Activated CD4-positive, CD25-positive, alpha-beta regulatory T cell treated with anti-CD3 and anti-CD28 coated beads, Interleukin-2, amount 50 U/mL, for 72 hours (primary cell): ENCODE measurements around the gene CDH7.

ENCODE experiments used
- DNase-seq: peaks from one replicate; pipeline ENCODE4 v3.0.0; 2021

The CDH7 gene

GRCh38 chr18:65769652-65770051, 18.8 kb downstream of the CDH7 start:
- no peak for DNase-seq

- no peak for DNase-seq
Observed at GRCh38 chr18:65786474-65786873, 35.7 kb downstream of the CDH7 start.

- no peak for DNase-seq
Observed at GRCh38 chr18:65788373-65788772, 37.6 kb downstream of the CDH7 start.

- no peak for DNase-seq
Observed at GRCh38 chr18:65790604-65791003, 39.8 kb downstream of the CDH7 start.

- DNase-seq, result no peak
Observed at GRCh38 chr18:65791719-65792118, 40.9 kb downstream of the CDH7 start.

- DNase-seq, result no peak
Observed at GRCh38 chr18:65792456-65793074, 41.8 kb downstream of the CDH7 start.

- no peak for DNase-seq
Observed at GRCh38 chr18:65808759-65809158, 57.9 kb downstream of the CDH7 start.

- DNase-seq, result no peak
Observed at GRCh38 chr18:65811307-65811706, 60.5 kb downstream of the CDH7 start.

- DNase-seq, result no peak
Observed at GRCh38 chr18:65815506-65815905, 64.7 kb downstream of the CDH7 start.

GRCh38 chr18:65817178-65817577, 66.4 kb downstream of the CDH7 start:
- DNase-seq, result no peak

GRCh38 chr18:65821911-65822310, 71.1 kb downstream of the CDH7 start:
- no peak for DNase-seq

GRCh38 chr18:65822826-65823225, 72.0 kb downstream of the CDH7 start:
- DNase-seq, result no peak

GRCh38 chr18:65827444-65827843, 76.6 kb downstream of the CDH7 start:
- DNase-seq, result no peak

- no peak for DNase-seq
Observed at GRCh38 chr18:65835881-65836280, 85.1 kb downstream of the CDH7 start.

- DNase-seq, result no peak
Observed at GRCh38 chr18:65846107-65846506, 95.3 kb downstream of the CDH7 start.

- no peak for DNase-seq
Observed at GRCh38 chr18:65852273-65852672, 101.5 kb downstream of the CDH7 start.

- DNase-seq, result no peak
Observed at GRCh38 chr18:65859075-65859474, 108.3 kb downstream of the CDH7 start.

- no peak for DNase-seq
Observed at GRCh38 chr18:65869527-65869926, 118.7 kb downstream of the CDH7 start.

- DNase-seq, result no peak
Observed at GRCh38 chr18:65876310-65876709, 125.5 kb downstream of the CDH7 start.

GRCh38 chr18:65897292-65897691, 146.5 kb downstream of the CDH7 start:
- no peak for DNase-seq

- DNase-seq, result no peak
Observed at GRCh38 chr18:65901522-65901921, 150.7 kb downstream of the CDH7 start.

- DNase-seq, result no peak
Observed at GRCh38 chr18:65906621-65907034, 155.8 kb downstream of the CDH7 start.

GRCh38 chr18:65907281-65907680, 156.5 kb downstream of the CDH7 start:
- no peak for DNase-seq

GRCh38 chr18:65919018-65919417, 168.2 kb downstream of the CDH7 start:
- DNase-seq, result no peak

GRCh38 chr18:65919663-65920062, 168.9 kb downstream of the CDH7 start:
- no peak for DNase-seq

GRCh38 chr18:65922103-65922502, 171.3 kb downstream of the CDH7 start:
- DNase-seq, result no peak
